Right lobe of liver (tissue), 4 donors: ENCODE measurements around the gene USF2.

ENCODE experiments used
- CTCF ChIP-seq, 4 donors: fragments of 200-600 bp in 3 of 4; fragments of 450-650 bp in 1 of 4; IDR thresholded peaks; one replicate each; pipeline versions ENCODE4 v1.5.1 to v1.8.0; 2016 to 2022; ENCODE audit warnings: antibody characterized with exemption in 4 of 4, mild to moderate bottlenecking in 2 of 4
- POLR2A ChIP-seq: fragments of 450-650 bp; IDR thresholded peaks from one replicate; pipeline ENCODE4 v1.6.1; 2017; ENCODE audit warnings: antibody characterized with exemption, mild to moderate bottlenecking
- donor health status: DM: no; HTN: no; CAD: no.
- donor health status: DM: no; HTN: no; CAD: no.
- donor health status: DM: no; HTN: yes; CAD: no.

GRCh38 chr19:35285095-35285449 is 16.3 kb downstream of the USF2 start:
- TF ChIP-seq CTCF (IDR thresholded peaks at IDR 0.05) (no peak), POLR2A (no peak)
